Activated CD4-positive, alpha-beta T cell treated with anti-CD3 and anti-CD28 coated beads, Interleukin-2, Interleukin-6, amounts not matched to agents 100 ng/mL and 50 ng/mL, durations not matched to agents 16 hours and 8 hours (primary cell): ENCODE results near the gene ISM1.
A peak's percentile ranks its signal among the peaks of the same experiment; 100 is the strongest.

Experiments used
- DNase-seq: peaks from one replicate; pipeline ENCODE4 v3.0.0-alpha.2; 2020

Gene ISM1

GRCh38 chr20:13318871-13319521, 97.9 kb downstream of the ISM1 start:
- no peak for DNase-seq

DNA sequence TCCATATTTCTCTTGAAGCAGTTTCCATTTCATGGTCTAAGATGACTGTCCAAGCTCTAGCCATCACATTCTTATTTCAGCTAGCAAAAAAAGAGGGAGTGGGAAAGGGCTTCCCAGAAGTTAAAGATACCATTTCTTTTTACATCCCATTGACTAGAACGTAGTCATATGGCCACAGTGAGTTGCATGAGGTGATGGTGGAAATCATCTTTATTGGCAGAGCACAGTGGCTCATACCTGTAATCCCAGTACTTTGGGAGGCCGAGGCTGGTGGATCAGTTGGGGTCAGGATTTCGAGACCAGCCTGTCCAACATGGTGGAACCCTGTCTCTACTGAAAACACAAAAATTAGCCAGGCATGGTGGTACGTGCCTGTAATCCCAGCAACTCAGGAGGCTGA, 99.6 kb downstream of the ISM1 start:
- no peak for DNase-seq

DNA sequence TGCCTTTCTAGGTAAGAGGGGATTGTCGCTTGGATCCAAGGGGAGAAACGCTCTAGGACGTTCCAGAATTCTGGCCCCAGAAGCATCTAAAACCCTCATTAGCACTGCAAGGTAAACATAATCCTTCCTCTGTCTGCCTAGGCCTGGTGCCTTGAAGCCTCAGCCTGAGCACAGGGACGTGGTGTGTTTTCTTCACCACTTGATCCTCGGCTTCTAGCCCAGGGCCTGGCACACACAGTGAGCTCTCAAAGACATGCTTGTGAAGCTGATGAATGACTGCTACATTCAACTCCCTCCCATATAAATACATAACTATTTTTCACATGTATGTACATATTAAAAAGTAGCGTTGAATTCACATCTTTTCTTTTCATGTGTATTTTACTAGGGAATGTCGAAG, 100.3 kb downstream of the ISM1 start:
- DNase-seq: no peak

DNA sequence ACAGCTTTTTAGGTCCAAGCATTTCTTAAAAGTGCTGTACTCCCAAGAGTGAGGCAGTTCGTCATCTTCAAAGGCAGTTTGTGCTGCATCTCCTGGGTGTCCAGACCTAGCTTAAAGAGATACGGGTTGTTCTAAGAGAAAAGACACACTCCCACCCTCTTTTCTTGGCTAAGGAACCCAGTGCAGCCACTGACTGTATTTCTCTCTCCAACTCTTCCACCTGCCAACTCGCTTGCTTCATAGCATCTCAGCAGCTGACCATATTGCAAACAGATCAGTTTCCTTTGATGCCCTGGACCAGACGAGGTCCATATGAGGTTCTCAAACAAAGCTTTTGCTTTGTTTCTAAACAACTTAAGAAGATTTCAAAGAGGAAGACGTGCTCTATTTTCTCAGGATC, 101.1 kb downstream of the ISM1 start:
- no peak for DNase-seq

DNA sequence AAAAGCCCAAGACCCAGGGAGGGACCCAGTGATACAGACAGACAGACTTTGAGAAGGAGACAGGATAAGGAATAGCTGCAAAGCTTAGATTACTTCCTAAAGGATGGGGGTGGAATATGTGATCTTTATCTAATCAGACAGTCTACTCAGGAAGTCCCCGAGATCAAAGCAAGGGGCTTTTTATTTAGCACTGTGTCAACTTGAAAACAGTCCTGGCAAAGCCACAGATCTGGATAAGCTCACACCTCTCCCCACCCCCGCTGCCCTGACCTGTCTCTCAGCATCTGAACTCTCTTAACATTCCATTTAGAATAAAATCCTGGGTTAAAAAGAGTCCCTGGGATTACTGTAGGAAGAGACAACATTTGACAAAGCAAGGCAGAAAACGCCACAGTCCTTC, 101.5 kb downstream of the ISM1 start:
- no peak for DNase-seq

GRCh38 chr20:13325033-13325432, 104.0 kb downstream of the ISM1 start:
- DNase-seq: no peak

DNA sequence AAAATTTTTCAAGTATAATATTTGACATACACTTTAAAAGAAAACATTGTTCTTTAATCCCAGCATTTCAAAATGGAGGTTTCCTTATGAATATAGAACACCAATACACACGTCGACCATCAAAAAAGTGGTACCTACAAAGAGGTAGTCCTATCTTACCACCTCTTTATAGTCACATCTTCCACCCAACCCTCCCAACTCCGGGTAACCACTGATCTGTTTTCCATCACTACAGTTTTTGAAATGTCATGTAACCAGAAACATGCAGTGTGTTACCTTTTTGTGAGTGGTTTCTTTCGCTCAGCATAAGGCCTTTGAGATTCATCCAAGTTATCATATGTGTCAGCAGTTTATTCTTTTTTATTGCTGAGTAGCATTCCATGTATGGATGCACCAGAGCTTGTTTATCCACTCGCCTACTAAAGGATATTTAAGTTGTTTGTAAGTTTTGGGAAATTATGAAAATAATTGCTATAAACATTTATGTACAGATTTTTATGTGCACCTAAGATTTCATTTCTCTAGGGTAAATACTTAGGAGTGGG, 104.8 kb downstream of the ISM1 start:
- DNase-seq: no peak

DNA sequence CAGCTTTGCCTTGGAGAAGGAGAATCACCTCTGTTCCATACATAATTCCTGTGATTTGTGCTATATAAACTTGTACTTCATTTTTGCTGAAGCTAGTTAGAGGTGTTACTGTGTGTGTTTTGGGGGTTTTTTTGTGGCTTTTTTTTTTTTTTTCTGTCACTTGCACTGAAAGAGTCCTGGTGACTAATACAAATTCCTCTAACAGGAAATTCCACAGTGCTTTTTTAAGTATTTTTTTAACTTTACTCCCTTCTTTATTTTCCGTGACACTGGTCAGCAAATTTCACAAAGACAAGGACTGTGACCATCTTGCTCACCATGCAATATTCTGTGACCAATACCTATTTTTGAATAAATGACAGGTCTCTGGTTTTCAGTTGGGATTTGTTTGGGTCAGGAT, 110.5 kb downstream of the ISM1 start:
- no peak for DNase-seq

- no peak for DNase-seq
Measured at GRCh38 chr20:13333036-13333435, 112.0 kb downstream of the ISM1 start.

DNA sequence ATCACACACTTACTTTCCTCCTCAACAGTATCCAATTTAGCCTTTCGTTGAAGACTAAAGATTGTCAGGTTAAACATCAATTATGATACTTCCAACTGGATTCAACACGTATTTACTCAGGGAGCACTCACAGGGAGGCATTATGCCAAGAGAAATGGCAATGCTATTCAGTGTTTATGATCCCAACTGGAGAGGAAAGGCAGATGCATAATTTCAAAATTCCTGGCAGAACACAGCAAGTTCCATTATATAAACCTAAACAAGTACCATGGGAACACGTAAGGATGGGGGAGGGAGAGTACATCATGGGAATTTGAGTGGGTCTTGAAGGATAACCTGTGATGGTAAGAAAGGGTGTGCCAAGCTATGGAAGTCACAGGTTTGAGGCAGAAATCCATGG, 112.7 kb downstream of the ISM1 start:
- DNase-seq: no peak

DNA sequence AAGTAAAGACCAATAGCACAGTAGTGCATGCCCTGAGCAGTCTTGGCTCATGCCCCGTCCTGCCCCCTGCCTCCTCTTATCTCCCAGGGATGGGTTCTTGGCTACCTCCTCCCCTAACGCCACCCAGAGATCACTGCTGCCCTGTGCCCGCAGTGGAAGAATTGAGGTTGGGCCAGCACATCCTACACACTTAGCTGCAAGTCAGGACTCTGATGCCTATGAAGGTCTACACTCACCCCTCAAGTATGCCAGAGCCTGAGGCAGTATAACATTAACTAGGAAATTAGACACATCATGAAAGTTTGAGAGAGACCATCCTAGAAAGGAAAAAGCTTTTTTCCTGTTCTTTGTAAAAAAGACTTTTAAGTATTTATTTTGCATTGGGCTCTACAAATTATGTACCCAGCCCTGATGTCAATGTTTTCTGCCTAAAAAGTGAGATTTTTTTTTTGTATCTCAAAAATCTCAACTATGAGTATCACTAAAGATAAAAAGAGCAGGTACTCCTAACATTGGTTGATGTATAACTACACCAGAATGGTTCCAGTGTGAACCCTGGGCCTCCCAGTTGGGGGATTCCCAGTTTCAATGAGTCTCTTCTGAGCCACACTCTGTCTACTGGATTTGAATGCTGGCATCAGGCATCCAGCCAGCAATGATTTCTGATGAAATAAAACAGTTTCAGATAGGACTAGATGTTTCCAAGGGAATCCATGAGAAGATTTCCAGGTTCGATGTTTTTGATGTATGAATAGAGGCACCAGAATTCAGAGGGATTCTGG, 115.4 kb downstream of the ISM1 start:
- no peak for DNase-seq

GRCh38 chr20:13337090-13337784, 116.2 kb downstream of the ISM1 start:
- no peak for DNase-seq

DNA sequence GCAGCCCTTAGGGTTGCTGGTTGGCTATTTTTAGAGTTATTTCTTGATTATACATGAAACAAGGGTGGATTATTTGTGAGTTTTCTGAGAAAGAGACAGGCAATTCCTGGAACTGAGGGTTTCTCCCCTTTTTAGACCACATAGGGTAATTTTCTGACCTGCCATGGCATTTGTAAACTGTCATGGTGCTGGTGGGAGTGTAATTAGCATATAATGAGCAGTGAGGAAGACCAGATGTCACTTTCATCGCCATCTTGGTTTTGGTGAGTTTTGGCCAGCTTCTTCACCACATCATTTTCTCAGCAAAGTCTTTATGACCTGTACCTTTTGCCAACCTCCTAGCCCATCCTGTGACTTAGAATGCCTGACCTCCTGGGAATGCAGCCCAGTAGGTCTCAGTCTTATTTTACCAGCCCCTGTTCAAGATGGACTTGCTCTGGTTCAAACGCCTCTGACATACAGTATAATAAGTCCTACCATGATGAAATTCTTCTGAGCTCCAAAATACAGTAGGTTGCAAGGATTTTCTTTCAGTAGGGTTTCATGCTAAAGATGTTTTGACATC, 117.1 kb downstream of the ISM1 start:
- DNase-seq: no peak

DNA sequence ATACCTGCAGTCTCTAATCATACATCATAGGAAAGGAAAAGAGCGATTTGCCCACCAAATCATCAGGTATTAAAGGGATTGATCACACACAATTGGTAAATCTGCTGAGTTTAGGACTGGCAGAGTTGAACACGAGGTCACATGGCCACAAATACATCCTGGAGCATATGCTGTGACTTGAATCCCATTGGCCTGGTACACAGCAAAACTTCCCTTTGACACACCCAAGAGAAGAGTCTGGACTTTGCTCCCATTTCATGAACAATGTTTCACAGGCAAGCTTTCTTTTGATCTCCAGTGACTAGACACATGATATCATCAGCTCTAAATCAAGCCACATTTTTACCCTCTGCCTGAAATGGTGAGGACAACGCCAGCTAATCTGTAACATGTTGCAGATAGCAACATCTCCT, 117.9 kb downstream of the ISM1 start:
- no peak for DNase-seq

- no peak for DNase-seq
Measured at GRCh38 chr20:13340088-13340487, 119.0 kb downstream of the ISM1 start.

- peak; percentile 8 for DNase-seq
Measured at GRCh38 chr20:13341737-13342393, 120.8 kb downstream of the ISM1 start.

DNA sequence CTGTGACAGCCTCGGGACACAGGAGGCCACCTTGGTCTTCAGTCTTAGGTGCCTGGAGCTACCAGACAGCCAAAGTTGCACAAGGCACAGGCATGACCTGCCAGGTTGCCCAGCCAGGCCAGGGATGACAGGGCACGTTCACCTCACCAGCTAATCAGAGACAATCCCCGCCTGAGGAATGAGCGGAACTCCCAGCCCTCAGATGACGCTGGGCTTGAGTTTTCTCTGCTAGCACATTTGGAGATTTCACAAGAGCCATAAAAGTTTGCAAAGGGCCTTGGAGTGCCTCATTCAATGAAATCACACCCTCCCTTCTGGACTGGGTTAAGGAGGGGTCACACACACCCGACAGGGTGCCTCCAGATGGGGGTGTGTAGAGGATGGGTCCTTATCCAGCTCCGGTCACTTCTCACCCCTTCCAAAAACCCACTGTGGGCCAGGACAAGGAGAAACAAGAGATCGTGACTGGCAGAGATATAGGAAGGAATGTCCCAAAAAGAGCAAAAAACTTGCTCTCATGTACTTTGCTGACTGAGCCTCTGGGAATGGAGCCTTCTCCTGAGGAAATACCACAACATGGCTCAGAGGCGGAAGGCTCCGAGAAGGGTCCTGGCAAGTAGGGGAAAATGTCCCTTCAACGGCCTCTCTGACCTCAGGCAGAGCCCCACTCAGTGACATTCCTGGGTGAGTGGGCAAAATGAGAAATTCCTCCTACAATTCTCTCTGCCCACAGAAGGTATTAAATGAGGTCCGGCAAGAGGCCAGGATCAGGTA, 121.6 kb downstream of the ISM1 start:
- no peak for DNase-seq

GRCh38 chr20:13344671-13345070, 123.6 kb downstream of the ISM1 start:
- no peak for DNase-seq

DNA sequence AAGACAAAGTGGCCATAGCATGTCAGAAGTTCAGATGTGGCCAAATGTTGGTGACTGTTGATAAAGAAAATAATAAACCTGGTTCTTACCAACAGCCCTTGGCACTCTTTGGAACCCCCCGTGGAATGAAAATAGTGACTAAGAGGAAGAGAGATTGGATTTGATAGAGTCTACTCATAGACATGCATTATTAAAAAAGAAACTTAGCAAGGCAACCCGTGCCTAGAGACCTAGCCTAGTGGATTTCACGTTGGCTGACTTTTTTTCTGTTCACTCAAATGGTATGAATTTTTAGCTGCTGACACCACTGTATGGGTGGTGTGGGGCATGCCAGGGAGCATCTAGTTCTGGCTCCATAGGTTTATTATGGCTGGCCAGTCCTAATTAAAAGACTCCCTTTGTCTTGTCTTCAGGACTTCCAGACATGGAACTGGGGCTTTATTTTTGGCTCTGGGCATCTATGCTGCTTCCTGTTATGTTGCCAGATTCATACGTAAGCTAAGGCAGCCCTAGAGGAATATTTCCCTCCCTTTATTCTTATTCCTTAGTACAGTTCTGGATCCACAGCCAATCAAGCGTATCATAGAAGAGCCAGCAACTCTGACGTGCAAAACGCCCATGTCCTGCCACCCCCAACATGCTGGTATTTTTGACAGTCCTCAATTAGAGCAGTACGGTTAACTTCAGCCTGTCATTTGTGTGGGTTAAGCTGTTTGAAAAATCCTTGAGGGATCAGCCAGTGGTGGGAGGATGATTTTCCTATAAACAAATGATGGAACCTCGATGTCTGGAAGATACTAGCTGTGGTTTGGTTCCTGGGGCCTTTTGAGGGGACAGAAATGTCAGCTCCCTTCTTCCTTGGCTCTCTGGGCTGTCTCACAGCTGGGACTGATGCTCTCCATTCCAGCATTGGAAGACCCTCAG, 127.5 kb downstream of the ISM1 start:
- DNase-seq: no peak

DNA sequence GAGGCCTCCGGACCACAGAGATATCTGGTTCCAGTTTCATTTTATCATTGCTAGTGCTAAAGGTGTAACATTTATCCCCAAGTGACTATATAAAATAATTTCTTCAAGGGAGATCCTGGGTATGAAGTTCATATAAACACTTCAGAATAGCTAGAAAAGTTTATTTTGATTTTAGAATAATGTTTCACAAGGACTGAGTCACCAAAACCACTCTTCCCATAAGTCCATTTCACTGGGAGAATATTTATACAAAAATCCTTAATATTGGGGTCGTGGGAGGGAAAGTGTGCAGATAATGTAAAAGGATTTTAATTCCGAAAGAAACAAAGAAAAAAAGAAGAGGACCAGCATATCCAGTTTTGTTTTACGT, 128.1 kb downstream of the ISM1 start:
- DNase-seq: no peak
